RWPE1 (cell line): Measurements from ENCODE around the gene USF1.
"Not testable (repeated sequence)": the region's sequence is repeated elsewhere in the genome, so short reads cannot be mapped to it uniquely, and the experiment has no call there.

Experiments
- CTCF ChIA-PET: fragments of 350-600 bp; sonication (Branson Sonifier 250); formaldehyde crosslinking; extraction: SDS; loops from one replicate; lab custom pipeline; 2021; lab: Yijun Ruan, JAX
- POLR2A ChIA-PET: fragments of 400-600 bp; formaldehyde crosslinking; extraction: SDS; loops from one replicate; lab custom pipeline; 2020; ENCODE audit warnings: antibody characterized with exemption; ENCODE audit not compliant: low non-redundant PET; lab: Yijun Ruan, JAX
- DNase-seq: peaks from one replicate; pipeline ENCODE4 v3.0.0; 2012; ENCODE audit warnings: low spot score
- H3K27ac ChIP-seq: fragments of 450-650 bp; 2 replicates; pipeline ENCODE4 v1.5.1; 2017
- TF ChIP-seq, protein P1 (sequence below): fragments of 450-650 bp; conservative IDR thresholded peaks from 2 replicates; pipeline ENCODE4 v1.5.1; 2017; ENCODE audit warnings: low read depth, mild to moderate bottlenecking

USF1 gene

GRCh38 chr1:161021165-161021969 is 24.4 kb downstream of the USF1 start:
- TF ChIP-seq, protein P1, sequence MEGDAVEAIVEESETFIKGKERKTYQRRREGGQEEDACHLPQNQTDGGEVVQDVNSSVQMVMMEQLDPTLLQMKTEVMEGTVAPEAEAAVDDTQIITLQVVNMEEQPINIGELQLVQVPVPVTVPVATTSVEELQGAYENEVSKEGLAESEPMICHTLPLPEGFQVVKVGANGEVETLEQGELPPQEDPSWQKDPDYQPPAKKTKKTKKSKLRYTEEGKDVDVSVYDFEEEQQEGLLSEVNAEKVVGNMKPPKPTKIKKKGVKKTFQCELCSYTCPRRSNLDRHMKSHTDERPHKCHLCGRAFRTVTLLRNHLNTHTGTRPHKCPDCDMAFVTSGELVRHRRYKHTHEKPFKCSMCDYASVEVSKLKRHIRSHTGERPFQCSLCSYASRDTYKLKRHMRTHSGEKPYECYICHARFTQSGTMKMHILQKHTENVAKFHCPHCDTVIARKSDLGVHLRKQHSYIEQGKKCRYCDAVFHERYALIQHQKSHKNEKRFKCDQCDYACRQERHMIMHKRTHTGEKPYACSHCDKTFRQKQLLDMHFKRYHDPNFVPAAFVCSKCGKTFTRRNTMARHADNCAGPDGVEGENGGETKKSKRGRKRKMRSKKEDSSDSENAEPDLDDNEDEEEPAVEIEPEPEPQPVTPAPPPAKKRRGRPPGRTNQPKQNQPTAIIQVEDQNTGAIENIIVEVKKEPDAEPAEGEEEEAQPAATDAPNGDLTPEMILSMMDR, result no peak
- ChIA-PET CTCF (interaction anchor here (0.6 to 3.2 kb wide), 5 partner anchors 24 to 77 kb away, joined by 3 to 12 read pairs (median 3); no protein-coding TSS in a partner anchor), POLR2A (interaction anchor here (1.0 to 2.5 kb wide), 4 partner anchors 17 to 24 kb away, joined by 4 to 9 read pairs (median 6); partner anchors contain the start of genes TSTD1 and USF1)
- DNase-seq, result peak; percentile 99
- peak overlapping the region; percentile 94 for H3K27ac ChIP-seq

GRCh38 chr1:161020509-161021164 is 25.1 kb downstream of the USF1 start, which contains the start of gene F11R:
F11R (minus strand) TSS chr1:161021152; CDS start chr1:161021073, 79 bp downstream.
- H3K27ac ChIP-seq, result peak within 1 kb of the TSS; percentile 94
- TF ChIP-seq, protein P1, result no peak
- CTCF ChIA-PET, result interaction anchor here (0.6 to 3.2 kb wide), 6 partner anchors 23 to 78 kb away, joined by 3 to 12 read pairs (median 4); partner anchors contain the start of gene NECTIN4
- POLR2A ChIA-PET, result interaction anchor here (0.6 to 2.5 kb wide), 6 partner anchors 18 to 112 kb away, joined by 3 to 9 read pairs (median 4); partner anchors contain the start of genes TSTD1 and USF1
- DNase-seq, result peak; percentile 74

DNA sequence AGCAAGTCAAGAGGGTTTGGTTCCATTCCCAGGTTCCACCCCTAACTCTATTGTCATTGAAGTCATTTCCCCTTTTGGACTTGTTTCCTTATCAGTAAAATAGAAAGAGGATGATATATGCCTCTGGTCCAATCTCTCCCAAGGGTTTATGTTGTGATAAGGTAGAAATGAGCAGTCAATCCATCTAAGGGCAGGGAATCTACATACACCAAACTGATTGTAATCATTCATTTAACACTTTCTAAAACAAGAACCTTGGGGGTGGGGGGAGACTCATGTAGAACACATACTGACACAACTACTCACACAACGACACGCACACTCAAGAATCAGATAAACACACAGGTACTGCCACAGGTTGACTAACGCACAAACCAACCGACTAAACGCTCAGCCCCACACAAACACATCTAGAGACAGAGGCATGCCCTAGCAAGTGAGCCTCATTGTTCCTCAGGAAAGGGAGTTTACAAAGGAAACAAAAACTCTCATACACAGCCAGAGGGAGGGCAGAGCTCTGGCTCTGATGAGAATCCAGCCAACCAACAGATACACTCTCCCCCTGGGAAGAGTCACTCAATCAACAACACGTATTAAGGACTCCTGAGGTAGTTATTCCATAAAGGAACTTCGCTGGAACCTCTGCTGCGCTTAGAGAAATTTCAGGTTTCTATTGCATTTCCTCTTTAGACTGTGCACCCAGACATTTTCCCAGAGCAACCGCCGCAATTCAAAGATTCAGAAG is 25.9 kb downstream of the USF1 start:
- peak overlapping the region; percentile 94 for H3K27ac ChIP-seq
- POLR2A ChIA-PET, result interaction anchor here (0.6 to 2.5 kb wide), 6 partner anchors 18 to 113 kb away, joined by 3 to 9 read pairs (median 4); partner anchors contain the start of genes TSTD1 and USF1
- TF ChIP-seq, protein P1, result no peak
- CTCF ChIA-PET, result interaction anchor here (0.6 to 3.2 kb wide), 5 partner anchors 22 to 77 kb away, joined by 3 to 12 read pairs (median 5); partner anchors contain the start of gene NECTIN4
- peak; percentile 73 for DNase-seq

DNA sequence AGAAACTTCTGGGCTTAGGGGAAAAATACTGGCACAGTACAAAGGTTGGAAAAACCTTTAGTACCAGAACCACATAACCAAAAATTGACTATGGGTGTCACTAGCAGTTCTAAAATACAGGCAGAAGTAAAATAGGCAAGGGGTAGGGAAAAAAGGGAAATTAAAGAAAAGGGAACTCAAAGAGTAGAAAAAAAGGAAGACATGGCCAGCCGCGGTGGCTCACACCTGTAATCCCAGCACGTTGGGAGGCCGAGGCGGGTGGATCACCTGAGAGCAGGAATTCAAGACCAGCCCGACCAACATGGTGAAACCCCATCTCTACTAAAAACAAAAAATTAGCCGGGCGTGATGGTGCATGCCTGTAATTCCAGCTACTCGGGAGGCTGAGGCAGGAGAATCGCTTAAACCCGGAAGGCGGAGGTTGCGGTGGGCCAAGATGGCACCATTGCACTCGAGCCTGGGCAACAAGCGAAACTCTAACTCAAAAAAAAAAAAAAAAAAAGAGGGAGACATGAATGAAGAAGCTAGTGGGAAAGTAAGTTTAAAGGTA is 26.6 kb downstream of the USF1 start:
- POLR2A ChIA-PET, CTCF ChIA-PET, DNase-seq: not testable (repeated sequence)
- H3K27ac ChIP-seq, result peak overlapping the region; percentile 71

DNA sequence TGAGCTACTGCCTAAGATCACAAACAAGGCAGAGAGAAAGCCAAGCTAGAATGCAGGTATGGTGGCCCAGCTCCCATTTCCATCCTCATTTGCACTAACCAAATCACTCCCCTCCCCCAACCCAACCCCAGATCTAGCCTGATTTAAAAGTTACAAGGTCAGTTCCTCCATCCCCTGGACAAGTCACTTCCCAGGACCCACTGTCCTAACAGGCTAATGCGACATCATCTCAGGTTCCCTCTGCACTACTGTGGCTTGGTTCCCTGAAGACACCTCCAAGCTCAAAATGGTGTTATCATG is 27.2 kb downstream of the USF1 start:
- TF ChIP-seq, protein P1, result no peak
- CTCF ChIA-PET, result interaction anchor here (0.8 to 1.0 kb wide), 2 partner anchors 21 to 79 kb away, joined by 3 to 4 read pairs; no protein-coding TSS in a partner anchor
- H3K27ac ChIP-seq, result no peak overlapping the region
- no peak for DNase-seq
- POLR2A ChIA-PET, result no interaction called here
